ENCODE measurements around the gene RPL29.

RPL29 gene

GRCh38 chr3:51962854-51963530 lies 32.7 kb downstream of the RPL29 start:
- DNase-seq (ENCODE audit: low read depth): no peak
- no peak overlapping the region for H3K4me3 ChIP-seq (ENCODE audit: low read depth, low read length)
- no peak for TF ChIP-seq CTCF (IDR thresholded peaks at IDR 0.05; ENCODE audit: insufficient read depth, low read depth, low read length, missing control alignments)

GRCh38 chr3:51961602-51962569 lies 33.8 kb downstream of the RPL29 start:
- TF ChIP-seq CTCF (IDR thresholded peaks at IDR 0.05; ENCODE audit: insufficient read depth, low read depth, low read length, missing control alignments): no peak
- DNase-seq (ENCODE audit: low read depth): no peak
- H3K4me3 ChIP-seq (ENCODE audit: low read depth, low read length): no peak overlapping the region

GRCh38 chr3:51961011-51961410 lies 34.7 kb downstream of the RPL29 start:
- H3K4me3 ChIP-seq (ENCODE audit: low read depth, low read length): no peak overlapping the region
- TF ChIP-seq CTCF (IDR thresholded peaks at IDR 0.05; ENCODE audit: insufficient read depth, low read depth, low read length, missing control alignments): no peak
- no peak for DNase-seq (ENCODE audit: low read depth)

- no peak overlapping the region for H3K4me3 ChIP-seq (ENCODE audit: low read depth, low read length)
- no peak for TF ChIP-seq CTCF (IDR thresholded peaks at IDR 0.05; ENCODE audit: insufficient read depth, low read depth, low read length, missing control alignments)
- DNase-seq (ENCODE audit: low read depth): no peak
Observed at GRCh38 chr3:51960386-51960785, 35.3 kb downstream of the RPL29 start.

GRCh38 chr3:51959651-51960050 lies 36.0 kb downstream of the RPL29 start:
- no peak for TF ChIP-seq CTCF (IDR thresholded peaks at IDR 0.05; ENCODE audit: insufficient read depth, low read depth, low read length, missing control alignments)
- no peak overlapping the region for H3K4me3 ChIP-seq (ENCODE audit: low read depth, low read length)
- DNase-seq (ENCODE audit: low read depth): no peak

GRCh38 chr3:51958603-51959521 lies 36.8 kb downstream of the RPL29 start:
- no peak for TF ChIP-seq CTCF (IDR thresholded peaks at IDR 0.05; ENCODE audit: insufficient read depth, low read depth, low read length, missing control alignments)
- no peak overlapping the region for H3K4me3 ChIP-seq (ENCODE audit: low read depth, low read length)

More at GRCh38 chr3:51958603-51959521, 36.8 kb downstream of the RPL29 start:
- no peak for DNase-seq (ENCODE audit: low read depth)

All from GM12865 (cell line).